HG03442 (cell line): ENCODE measurements around the gene FKBP2.

Experiments
- ATAC-seq: cut with Tn5 transposase; IDR thresholded peaks from one replicate; pipeline ENCODE4 v1.9.1; 2021; ENCODE audit warnings: mild to moderate bottlenecking, moderate library complexity; ENCODE audit not compliant: unreplicated experiment

FKBP2 gene

DNA sequence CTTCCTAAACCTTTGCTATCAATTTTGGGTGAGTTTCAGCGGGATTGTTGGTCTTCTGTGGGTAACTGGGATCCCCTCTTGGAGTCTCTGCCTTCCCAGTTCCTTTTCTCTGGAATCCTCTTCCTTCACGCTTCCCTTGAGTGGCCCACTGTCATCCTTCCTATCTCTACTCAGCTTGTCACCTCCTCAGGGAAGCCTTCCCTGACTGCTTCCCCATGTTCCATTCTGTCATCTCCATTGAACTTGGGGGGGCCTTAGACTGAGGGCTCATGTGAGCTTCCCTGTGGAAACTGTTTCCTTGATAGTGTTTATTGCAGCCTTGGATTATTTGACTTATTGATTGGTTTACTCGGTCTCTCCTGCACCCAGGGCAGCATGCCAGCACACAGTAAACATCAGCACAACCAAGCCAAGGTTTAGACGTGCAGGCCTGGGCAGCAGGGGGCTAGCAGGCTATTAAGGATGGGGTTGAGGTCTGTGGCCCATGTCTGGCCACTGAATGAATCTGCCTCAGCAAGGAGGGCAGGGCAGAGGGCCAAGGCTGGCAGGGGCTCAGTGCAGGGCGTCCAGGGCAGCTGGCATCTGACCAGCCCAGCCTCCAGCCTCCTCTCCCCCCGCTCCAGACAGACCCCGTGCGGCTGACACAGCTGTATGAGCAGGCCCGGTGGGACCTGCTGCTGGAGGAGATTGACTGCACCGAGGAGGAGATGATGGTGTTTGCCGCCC, 22.1 kb upstream of the FKBP2 start:
- no peak for ATAC-seq

GRCh38 chr11:64219354-64219684, 21.6 kb upstream of the FKBP2 start:
- no peak for ATAC-seq

- ATAC-seq: no peak
Observed at GRCh38 chr11:64219755-64220154, 21.1 kb upstream of the FKBP2 start.

GRCh38 chr11:64220271-64220670, 20.6 kb upstream of the FKBP2 start:
- ATAC-seq: no peak

- ATAC-seq: no peak
Observed at GRCh38 chr11:64220798-64221197, 20.1 kb upstream of the FKBP2 start.

DNA sequence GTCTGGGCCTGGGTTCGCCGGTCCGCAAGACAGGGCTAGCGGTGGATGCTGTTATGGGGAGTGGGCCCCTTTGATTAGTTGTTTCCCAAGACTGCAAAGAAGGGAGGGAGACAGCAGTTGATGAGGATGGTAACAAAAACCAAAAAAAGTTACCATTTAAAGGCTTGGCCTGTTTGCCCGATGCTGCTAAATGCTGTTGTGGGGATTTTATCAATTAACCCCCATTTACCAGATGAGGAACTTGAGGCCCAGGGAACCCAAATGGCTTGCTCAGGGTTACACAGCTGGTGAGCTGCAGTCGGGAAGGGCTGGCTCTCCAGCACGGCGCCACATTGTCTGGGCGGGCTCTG, 18.3 kb upstream of the FKBP2 start:
- ATAC-seq: no peak

GRCh38 chr11:64223001-64223651, 17.8 kb upstream of the FKBP2 start:
- no peak for ATAC-seq

GRCh38 chr11:64224151-64224890, 16.6 kb upstream of the FKBP2 start:
- no peak for ATAC-seq

DNA sequence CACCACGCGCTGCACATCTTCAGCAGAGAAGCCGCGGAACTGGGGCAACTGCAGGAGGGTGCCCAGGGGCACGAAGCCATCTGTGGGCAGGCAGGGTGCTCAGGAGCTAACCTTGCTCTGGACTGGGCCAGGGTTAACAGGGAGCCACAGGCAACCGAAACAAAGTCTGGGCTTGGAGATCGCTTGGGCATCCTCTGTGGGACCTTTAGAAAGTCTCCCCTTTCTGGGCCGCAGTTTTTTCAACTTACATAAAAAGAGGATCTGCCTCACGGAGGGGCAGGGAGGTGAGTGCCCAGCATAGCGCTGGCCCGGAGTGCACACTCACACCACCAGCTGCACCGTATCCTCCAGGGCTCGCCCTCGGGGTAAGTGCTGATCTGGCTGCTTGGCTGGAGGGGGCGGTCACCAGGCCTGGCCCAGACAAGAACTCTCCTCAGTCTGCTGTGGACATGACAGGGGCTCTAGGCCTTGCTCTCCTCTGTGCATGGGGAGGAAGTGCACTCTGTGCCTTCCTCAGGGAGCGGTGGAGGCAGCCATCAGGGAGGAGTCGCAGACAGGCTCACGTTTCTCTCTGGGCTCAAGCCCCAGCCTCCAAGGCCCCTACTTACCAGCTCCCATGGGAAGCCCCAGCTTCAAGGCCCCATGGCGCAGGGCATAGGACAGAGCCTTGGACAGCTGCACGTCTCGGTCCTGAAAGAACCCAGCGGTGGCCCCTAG, 15.8 kb upstream of the FKBP2 start:
- no peak for ATAC-seq

GRCh38 chr11:64225608-64226506, 15.0 kb upstream of the FKBP2 start, which contains the start of the genes NUDT22 and TRPT1:
Gene NUDT22 (plus strand): TSS chr11:64226274. CDS start chr11:64226653, 379 bp downstream.
Gene TRPT1 (minus strand): TSS chr11:64226186. CDS start chr11:64225860, 326 bp downstream.
- ATAC-seq: peak; percentile 40

DNA sequence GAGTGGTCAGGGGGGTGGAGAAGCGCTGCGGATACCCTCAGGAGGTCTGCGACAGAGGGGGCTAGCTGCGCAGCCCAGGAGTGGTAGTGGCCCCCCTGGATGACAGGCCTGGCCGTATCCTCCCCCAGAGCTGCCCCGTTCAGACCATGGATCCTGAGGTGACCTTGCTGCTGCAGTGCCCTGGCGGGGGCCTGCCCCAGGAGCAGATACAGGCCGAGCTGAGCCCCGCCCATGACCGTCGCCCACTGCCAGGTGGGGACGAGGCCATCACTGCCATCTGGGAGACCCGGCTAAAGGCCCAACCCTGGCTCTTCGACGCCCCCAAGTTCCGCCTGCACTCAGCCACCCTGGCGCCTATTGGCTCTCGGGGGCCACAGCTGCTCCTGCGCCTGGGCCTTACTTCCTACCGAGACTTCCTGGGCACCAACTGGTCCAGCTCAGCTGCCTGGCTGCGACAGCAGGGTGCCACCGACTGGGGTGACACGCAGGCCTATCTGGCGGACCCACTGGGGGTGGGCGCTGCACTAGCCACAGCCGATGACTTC, 14.3 kb upstream of the FKBP2 start:
- no peak for ATAC-seq

DNA sequence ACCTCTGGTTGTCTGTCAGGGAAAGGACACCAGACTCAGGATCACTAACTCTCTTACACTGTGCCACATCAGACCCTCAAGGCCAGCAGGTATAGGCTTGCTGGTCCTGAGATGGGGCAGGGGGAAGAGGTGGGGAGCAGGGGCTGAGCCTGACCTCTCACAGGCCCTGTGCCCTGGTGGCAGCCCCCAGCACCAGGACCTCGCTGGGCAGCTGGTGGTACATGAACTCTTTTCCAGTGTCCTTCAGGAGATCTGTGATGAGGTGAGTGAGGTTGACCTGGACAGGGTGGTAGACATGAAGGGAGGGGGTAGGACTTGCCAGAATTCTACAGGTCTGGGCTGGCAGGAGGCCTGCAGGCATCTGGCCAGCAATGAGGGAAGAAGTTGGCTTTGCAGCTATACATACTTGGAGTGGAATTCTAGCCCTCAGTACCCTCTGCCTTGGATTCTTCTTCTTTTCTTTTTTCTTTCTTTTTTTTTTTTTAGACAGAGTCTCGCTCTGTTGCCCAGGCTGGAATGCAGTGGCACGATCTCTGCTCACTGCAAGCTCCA, 13.4 kb upstream of the FKBP2 start:
- ATAC-seq: no peak

GRCh38 chr11:64229090-64229743, 11.7 kb upstream of the FKBP2 start:
- ATAC-seq: no peak

GRCh38 chr11:64229744-64230170, 11.1 kb upstream of the FKBP2 start:
- ATAC-seq: no peak

- peak; percentile 37 for ATAC-seq
Observed at GRCh38 chr11:64230171-64230984, 10.5 kb upstream of the FKBP2 start, which contains the start of gene DNAJC4. Gene DNAJC4 (plus strand): TSS chr11:64230548. CDS start chr11:64230855, 307 bp downstream.

- no peak for ATAC-seq
Observed at GRCh38 chr11:64230985-64231365, 9.9 kb upstream of the FKBP2 start.

GRCh38 chr11:64231546-64231945, 9.3 kb upstream of the FKBP2 start:
- ATAC-seq: no peak
